Fibroblast of peridontal ligament (primary cell): ENCODE data around the gene GRID1.

Source experiments
- DNase-seq: peaks from one replicate; pipeline ENCODE4 v3.0.0-alpha.2; 2010; ENCODE audit errors: extremely low read depth

Gene GRID1

DNA sequence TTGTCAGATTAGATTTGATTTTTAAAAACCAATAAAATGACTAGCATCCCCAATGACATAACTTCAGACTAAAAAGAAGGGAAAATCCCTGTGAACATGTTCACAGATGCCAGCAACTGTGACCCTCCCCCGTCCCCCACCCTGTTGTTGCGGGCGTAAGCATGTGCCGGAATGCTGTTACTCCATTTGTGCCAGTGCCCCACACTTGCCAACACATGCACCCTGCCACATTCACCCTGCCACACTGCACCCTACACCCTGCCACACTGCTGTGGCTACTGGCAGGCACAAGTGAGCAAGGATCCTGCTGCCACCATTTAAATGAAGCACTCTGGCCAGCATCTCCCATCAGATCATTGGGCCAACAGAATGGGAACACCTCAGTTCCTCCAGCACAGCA lies 540.2 kb downstream of the GRID1 start:
- no peak for DNase-seq

DNA sequence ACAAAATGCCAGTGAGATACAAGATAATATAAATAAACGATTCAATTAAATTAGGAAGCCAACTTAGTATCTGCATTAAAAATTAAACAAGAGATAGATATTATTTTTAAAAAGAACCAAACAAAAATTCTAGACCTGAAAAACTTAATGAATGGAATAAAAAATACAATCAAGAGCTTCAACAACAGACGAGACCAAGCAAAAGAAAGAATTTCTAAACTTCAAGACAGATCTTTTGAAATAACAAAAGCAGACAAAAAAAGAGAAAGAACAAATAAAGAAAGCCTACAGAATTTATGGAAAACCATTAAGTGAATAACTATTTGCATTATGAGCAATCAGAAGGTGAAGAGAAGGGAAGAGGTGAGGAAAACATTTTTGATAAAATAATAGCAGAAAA lies 555.2 kb downstream of the GRID1 start:
- DNase-seq = no peak

DNA sequence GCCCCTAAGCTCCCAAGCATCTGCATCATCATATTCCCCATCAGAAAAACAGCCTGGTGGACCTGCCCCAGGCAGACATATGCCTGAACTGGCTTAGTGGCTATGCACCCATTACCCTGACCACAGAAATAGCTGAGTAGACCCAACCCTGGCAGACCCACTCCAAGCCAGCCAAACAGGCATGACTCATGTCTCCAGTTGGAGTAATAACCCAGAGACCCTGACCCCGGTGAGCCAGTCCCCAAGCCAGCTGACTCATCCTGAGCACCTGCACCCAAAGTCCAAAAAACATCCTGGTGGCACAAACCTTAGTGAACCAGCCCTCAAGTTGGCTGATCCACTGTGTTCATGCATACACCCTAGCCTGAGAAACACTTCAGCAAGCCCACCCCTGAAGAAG lies 555.9 kb downstream of the GRID1 start:
- no peak for DNase-seq

DNA sequence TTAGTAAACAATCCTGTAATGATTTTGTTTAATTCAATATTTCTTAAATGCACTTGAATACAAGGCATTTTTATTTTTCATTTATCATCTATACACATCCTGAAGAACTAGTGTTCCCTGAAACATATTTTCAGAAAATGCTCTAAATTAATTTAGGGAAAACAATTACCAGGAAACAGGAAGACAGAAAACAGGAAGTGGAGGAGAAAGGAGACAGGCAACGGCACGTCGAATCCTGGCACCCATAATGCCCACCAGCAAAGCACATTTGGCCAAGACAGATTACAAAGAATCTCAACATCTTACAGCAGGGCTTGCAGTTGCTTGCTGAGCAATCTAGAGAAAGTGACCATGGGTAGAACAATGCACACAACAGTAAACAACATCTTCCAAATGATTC lies 571.1 kb downstream of the GRID1 start:
- no peak for DNase-seq

DNA sequence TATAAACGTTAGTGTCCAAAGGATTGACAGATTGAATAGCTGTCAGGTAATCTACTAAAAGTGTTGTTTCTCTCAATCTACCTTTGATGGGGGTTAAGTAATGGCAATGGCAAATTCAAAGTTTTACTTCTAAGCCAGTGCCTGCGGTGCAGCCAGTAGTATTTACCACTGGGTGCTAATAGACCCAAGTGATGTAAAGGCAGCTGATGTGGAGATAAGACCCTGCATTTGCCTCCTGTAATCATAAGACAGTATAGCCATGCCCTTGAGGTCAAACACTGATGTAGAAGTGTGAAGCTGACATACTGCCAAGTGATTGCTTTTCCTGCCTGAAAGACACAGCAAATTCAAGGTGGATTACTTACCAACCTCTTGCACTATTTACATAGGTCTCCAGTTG lies 572.0 kb downstream of the GRID1 start:
- no peak for DNase-seq

DNA sequence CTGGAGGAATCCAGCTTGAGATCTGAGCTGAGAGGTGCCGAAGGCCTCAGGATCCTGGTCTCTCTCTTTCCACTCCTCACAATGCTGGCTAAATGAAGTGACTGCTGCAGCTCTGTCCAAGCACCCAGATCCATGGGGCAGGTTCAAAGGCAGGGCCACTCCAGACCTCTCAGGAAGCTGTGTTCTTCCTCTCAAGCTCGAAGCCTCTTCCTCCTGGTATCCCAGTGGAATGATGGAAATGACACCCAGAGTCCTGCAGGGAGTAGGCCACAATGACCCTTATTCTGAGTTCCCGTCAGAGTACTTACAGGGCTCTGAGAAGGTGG lies 574.1 kb downstream of the GRID1 start:
- no peak for DNase-seq

DNA sequence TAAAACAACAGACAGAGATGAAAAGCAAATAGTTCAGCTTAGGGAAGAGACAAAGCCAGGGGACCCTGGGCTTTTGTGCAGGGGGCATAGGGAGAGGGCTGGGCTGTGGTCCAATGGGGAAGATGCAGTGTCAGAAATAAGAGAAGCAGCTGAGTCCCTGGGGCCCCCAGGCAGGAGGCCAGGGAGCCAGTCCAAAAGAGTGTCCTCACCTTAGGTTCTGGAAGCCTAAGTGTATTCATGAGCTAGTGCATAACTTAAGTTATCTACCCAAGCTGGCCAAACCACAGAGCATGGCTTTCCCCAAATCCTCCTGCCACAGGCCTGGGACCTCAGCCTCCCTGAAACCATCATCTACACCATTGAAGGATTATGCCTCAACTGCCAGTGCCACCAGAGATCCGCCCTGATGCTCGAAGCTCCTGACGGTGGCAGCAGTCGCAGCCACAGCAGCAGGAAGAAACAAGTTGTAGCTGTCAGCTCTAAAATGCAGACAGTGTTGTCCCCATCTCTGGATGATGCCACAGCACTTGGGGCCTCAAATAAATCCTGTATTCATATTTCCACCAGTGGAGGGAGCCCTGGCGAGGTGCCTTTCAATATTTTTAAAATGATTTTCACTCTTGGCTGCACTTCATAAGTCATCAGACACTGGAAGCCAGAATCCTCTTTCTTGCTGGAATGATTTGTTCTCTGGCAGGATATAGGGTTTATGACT lies 574.6 kb downstream of the GRID1 start:
- no peak for DNase-seq

DNA sequence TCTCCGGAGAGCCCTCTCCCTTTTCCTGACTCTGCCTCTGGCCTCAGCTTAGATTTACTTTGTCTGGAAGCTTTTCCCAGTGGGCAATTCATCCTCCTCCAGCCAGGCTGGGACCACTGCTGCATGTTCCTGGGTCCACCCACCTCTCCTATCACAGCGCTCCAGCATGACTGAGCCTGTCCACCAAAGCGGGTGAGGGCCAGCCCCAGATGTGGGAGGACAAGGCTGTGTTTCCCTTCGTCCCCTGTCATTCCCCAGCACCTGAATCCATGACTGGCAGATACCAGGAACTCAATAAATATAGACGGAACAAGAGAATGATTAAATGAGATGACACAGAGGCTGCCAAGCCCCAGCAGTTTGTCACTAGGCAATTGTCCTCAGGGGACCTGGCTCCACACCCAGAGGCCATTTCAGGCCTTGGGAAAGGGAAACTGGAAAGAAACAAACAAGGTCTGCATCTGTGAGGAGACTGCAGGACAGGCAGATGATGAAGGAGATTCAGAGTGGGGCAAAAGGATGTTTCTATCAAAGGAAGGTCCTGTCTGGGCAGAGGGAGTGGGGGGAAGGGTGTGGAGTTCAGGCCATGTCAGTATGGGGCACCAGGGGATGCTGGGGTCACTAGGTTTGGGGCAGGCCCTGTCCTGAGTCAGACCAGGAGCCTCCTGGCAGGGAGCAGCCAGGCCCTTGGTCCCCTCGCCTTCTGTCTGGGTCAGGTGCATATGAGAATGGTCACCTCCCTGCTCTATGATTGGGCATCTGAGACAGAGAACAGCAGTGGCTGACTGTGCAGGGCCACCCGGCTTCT lies 576.4 kb downstream of the GRID1 start:
- DNase-seq = no peak

DNA sequence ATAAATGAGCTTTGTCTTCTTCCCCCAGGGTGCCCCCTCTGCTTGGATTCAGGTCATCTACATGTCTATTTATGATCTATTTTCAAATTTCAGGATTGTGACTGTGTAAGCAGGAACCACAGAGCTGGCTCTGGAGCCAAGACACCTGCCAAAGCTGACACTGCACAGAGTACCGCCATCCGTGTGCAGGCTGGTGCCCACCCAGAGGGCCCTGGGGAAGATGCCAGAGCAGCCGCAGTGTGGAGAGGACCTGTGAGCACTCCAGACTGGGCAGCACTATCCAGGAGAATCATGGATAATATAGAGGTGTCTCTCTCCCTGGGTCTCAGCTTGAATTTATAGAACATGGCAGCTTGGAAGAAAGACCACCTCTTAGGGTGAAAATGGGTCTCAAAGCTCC lies 577.5 kb downstream of the GRID1 start:
- DNase-seq = no peak

DNA sequence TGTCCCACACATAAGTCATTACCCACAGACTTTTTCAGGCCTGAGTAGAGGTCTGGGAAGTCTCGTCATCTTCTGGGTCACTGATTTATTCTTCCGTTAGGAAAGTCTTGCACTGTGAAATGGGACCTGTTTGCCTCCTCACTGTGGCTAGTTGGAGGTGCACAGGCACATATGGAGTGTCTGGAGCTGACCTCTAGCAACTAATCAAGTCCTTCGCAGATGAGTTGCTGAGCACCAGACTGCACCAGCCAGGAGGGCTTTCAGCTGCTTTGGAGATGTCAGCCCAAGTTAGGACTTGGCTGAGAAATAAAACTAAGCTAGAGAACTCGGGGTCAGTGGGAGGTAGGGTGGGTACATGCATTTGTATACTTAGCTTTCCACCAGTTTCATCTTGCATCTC lies 578.0 kb downstream of the GRID1 start:
- DNase-seq = no peak

DNA sequence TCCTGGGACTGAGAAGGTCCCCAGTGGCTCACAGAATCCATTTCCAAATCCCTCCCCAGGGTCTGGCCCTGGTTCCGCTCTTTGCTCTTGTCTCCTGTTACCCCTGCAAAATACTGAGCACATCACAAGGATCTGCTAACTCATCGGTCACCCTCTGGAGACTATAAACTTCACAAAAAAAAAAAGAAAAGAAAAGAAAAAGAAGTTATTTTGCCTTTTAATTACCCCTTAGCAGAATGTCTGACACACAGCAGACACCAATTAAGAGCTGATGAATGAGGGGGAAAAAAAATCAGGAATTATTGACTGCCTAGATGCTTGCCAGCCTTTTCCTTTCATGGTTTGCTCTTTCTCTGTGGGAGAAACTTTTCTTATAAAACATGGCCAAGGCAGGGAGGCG lies 578.7 kb downstream of the GRID1 start:
- DNase-seq = no peak

DNA sequence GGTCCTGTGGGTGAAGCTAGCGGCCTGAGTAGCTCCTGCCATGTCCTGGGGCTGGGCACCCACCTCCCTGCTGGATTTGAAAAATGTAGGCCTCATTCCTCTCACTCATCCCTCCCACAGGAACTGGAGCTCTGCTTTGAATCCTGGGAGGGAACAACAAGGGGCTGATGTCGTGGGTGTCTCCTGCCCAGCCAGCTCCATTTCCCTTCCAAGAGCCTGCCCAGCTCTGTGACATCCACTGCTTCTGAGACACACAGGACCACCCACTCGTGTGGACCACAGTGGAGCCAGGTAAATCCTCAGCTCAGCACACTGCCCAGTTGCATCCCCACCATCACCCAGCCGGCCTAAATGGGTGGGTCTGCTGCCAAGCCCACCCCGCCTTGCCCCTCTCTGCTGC lies 579.2 kb downstream of the GRID1 start:
- DNase-seq = no peak

DNA sequence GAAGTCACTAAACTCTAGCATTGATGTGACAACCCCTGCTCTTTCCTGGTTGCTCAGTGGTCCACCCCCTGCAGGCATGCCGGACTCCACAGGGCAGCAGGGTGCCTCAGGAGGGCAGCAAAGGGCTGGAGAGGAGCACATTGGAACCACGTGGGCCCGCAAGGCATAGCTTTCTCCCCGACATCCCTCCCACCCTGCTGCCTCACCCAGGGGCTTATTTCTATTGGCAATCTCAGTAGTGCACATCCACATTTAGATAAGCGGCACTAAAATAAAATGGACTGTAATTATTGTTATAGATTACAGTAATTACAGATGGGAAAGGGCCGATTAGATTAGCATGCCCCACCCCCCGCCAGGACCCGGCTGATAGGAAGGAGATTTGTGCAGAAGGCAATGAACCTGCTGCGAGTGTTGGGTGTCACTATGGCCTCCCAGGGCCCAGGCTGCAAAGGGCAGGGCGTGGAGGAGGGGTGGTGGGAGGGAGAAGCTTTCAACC lies 580.1 kb downstream of the GRID1 start:
- no peak for DNase-seq

DNA sequence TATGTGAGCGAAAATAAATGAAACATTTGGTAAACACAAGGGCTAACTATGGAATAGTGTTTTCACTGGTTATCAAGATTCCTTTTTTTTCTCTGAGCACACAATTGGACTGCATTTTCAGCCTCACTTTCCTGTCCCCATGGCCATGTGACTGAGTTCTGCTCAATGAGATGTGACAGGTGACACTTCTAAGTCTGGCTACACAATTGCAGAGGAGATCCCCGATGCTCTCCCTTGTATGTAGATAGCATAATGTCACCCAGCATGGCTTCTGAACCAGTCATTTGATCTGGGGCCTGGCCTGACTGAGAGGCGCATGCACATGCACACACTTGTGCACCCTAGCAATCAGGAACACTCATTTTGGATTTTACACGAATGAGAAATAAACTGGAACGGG lies 581.8 kb downstream of the GRID1 start:
- no peak for DNase-seq

DNA sequence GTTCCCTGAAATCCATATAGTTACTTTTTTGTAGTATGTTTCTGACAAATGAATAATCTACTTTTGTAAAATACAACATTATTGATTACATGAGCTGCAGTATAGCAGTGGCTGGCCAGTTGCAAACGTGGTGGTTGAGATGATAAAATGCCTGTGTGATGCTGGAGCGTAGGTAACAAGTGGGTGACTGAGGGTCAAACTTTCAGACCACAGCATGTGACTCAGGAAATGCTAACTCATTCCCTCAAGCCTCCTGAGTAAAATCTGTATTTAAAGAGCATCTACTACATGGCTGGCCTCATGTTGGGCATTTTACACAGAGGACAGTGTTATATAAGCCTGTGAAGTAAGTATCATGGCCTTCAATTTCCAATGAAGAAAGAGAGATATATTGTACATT lies 585.2 kb downstream of the GRID1 start:
- no peak for DNase-seq

DNA sequence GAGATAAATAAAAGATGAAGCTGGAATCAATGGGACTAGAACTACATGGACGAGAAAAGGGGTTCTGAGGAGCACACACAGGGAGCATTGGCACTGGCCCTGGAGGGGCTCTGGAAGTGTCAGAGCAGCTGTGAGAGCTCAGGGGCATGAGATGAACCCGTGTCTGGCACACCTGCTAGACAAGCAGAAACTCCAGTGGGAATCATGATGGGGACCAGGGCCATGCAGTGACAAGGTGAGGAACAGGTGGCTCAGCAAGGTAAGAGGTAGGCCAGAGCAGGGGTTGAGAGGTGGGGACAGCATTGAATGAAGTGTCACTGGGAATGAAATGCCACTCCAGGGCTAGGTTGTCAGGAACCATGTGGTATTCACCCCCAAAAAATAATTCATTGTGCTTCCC lies 588.5 kb downstream of the GRID1 start:
- DNase-seq = no peak

DNA sequence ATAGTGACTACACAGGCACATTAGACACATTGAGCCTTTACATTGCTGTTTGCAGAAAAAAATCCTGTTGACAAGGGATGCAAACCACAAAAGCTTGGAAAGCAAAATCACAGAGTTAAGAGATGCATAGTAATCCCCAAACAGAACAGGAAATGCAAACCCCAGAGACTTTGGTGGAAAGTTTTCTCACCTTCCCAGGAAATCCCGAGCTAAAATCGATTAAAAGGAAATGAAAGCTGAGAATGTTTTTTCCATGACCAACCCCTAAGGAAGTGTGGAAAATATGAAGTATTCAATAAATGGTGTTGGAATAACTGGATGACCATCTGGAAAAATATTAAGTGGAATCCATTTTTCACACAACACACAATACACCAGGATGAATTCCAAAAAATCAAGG lies 598.7 kb downstream of the GRID1 start:
- no peak for DNase-seq

DNA sequence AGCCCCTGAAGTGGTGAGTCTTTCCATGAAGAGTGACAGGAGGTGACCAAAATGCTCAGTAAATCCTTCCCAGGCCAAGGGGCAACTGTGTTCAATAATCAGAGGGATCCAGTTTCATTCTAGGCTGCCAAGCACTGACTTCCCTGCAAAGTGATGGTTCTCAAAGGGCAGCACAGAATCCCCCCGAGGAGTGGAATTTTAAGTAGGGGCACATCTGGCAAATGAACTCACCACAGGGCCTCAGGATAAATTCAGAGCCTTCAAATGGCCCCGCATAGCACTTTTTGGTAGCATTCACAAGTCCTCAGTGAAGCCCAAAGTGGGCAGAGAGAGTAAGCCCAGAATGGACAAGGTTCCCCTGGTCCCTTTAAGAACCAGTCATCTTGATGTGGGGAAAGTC lies 602.5 kb downstream of the GRID1 start:
- no peak for DNase-seq

DNA sequence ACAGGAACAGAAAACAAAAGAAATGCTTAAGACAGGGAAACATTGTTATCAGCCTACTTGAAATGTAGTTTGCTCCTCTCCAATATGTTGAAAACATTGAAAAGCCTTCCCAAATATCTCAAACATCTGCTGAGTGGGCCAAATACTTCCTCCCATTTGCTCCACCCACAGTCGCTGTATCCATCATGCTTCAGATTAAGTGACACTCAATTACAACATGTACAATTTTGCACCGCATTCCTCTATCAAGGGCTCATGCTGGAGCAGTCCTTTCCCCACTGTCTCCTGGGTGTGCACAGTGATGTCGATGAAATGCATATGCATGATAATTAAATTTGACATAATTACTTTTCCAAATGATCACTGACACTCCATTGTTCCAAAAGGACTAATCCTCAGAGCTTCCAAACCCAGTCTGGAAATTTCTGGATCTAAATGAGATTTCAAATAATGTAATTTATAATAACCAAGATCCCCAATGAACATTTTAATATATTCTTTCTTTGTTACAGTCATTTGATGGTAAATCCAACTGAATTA lies 604.6 kb downstream of the GRID1 start:
- no peak for DNase-seq

DNA sequence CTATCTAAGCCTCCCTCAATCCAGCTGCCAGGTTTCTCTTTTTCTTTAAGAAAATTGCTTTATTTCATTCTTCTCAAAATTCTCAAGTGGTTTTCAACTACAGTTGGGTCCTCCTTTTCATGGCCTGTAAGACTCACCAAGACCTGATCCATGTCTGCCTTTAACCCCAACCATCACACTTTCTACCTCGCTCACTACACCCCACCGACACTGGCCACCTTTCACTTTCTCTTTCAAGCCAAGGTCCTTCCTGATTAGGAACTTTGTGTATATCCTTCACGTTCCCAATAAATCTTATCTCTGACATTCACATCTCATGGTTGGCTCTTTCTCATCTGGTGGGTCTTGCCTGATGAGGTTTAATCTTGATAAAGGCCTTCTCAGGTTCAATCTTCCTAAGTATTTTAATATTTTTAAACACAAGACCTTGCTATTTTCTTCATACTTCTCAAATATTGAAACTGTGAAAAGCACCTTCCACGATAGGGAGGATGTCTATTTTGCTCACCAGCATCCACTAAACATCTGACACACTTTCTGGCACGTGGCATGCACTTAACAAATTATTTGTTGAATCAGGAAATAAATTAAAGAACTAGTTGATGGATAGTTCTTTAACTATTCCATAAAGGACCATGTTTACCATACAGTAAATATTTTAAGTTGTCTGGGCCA lies 624.8 kb downstream of the GRID1 start:
- no peak for DNase-seq

DNA sequence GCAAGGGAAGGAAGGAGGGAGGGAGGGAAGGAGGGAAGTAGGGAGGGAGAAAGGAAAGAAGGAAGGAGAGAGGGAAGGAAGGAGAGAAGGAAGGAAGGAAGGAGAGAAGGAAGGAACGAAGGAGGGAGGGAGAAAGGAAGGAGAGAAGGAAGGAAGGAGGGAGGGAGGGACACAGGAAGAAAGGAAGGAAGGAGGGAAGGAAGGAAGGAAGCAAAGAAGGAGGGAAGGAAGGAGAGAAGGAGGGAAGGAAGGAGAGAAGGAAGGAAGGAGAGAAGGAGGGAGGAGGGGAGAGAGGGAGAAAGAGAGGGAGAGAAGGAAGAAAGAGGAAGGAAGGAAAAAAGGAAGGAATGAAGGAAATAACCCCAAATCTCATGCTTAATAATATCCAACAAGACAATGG lies 630.6 kb downstream of the GRID1 start:
- DNase-seq = no peak

DNA sequence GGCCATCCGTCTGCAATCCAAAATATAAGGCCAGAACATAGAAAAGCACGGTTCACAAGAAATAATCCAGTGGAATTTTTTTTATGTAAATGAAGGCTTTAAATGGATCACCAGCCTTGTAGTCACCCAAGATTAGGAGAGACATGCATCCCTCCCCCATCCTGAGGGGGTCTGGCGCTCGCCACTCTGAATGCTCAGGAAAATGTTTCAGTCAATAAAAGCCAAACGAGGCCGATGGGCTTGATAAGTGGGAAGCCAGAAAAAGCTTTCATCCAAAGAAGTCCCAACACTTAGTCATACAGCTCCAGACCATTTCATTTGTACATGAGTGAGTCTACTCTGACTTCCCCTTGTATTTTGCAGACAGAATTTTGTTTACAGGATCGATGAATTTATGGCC lies 631.8 kb downstream of the GRID1 start:
- no peak for DNase-seq

DNA sequence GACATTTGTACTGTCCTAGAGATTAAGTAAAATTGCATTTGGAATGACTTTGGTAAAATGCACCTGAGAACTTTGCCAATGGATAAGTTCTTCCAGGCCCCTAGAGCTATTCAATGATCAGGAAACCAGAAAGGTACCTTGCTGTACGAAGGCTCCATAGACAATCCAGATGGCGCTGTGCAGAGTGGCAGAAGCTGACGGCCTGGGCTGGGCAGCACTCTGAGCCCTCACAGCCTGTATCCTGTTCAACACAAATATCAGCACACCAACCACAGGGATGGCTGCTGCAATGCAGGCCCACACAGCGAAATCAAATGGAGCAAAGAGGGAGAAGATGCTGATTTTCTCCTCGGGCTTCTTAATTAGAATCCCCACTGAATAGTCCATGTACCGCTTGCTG lies 642.4 kb downstream of the GRID1 start:
- DNase-seq = no peak
